IgD-negative memory B cell (primary cell): Measurements from ENCODE around the gene CNIH3. TPM values are rescaled to one million over a fixed set of nuclear protein-coding genes. Genes with fewer than 3 reads are reported as not detected.
"Not testable (repeated sequence)": the region's sequence is repeated elsewhere in the genome, so short reads cannot be mapped to it uniquely, and the experiment has no call there.

Experiments used
- H3K27ac Mint-ChIP-seq, 3 donors: one replicate each; pipeline ENCODE4 v1.8.0; 2020 to 2022; ENCODE audit warnings: mild to moderate bottlenecking in 3 of 3, mixed read lengths in 3 of 3, moderate library complexity in 1 of 3
- H3K27me3 Mint-ChIP-seq: one replicate; pipeline ENCODE4 v1.8.0; 2021; ENCODE audit warnings: mixed read lengths
- H3K36me3 Mint-ChIP-seq: one replicate; pipeline ENCODE4 v1.8.0; 2020; ENCODE audit warnings: mild to moderate bottlenecking, mixed read lengths
- H3K4me1 Mint-ChIP-seq, 3 donors: one replicate each; pipeline ENCODE4 v1.8.0; 2020 to 2022; ENCODE audit warnings: mixed read lengths in 3 of 3, mild to moderate bottlenecking in 1 of 3
- H3K4me3 Mint-ChIP-seq, 4 donors: one replicate each; pipeline ENCODE4 v1.8.0; 2020 to 2022; ENCODE audit warnings: mild to moderate bottlenecking in 4 of 4, mixed read lengths in 4 of 4, moderate library complexity in 3 of 4
- H3K9me3 Mint-ChIP-seq, 3 donors: one replicate each; pipeline ENCODE4 v1.8.0; 2020 to 2021; ENCODE audit warnings: mixed read lengths in 3 of 3, mild to moderate bottlenecking in 1 of 3
- polyA plus RNA-seq: library from polyadenylated mRNA; unstranded; fragments of 300-500 nt; fragmentation: Illumina TruSeq; gene quantifications from one replicate; pipeline ENCODE4 v1.2.3, GENCODE V29; 2021

Gene CNIH3
- polyA plus RNA-seq, 1 donor from 2014 or later = 3.2 TPM

DNA sequence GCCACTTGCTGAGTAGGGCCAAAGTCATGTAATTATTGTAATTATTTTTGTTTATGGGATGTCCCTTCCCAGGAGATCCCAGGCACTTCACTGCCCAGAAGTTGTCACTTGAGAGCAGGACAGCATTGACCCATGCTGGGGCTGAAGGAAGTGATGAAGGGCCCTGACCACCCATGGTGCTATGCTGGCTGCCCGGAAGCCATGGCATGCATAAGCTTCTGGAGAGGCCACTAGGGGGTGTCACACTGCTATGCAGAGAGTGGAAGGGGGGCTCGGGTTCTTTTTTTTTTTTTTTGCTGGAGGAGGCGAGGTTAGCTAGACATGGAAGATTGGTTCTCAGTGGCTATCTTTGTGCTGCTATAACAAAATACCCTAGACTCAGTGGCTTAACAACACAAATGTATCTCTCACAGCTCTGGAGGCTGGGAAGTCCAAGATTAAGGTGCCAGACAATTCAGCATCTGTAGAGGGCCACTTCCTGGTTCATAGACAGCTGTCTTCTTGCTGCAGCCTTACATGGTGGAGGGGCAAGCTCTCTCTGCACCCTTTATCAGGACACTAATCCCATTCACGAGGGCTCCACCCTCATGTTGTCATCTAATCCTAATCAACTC lies 84.9 kb downstream of the CNIH3 start:
- H3K4me1 Mint-ChIP-seq = no peaks in the 10 kb centered on the region
- H3K4me3 Mint-ChIP-seq = no peak overlapping the region
- peaks cover 0 to 2% (median 0%) of the 10 kb centered on the region in 3 donors for H3K9me3 Mint-ChIP-seq
- H3K27me3 Mint-ChIP-seq = no peaks in the 10 kb centered on the region
- no peaks in the 10 kb centered on the region for H3K36me3 Mint-ChIP-seq
- H3K27ac Mint-ChIP-seq = no peak overlapping the region

DNA sequence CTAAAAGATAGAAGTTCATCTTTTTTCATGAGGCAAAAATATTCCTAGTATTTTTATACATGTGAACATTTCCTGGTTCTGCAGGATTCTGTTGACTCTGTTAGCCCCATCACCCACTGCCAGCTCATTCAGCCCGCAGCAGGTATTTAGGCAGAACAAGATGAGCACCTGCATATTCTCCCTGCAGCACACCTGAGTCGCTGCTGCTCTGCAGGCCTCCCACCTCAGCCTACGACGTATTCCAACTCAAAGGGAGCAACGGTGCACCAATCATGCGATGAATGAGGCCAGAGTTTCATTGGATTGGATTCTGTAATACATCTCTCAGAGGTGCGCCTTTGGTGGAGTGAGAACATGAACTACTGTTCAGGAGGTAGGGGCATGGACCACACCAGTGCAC lies 87.6 kb downstream of the CNIH3 start:
- Mint-ChIP-seq H3K4me1 (no peaks in the 10 kb centered on the region), H3K36me3 (no peaks in the 10 kb centered on the region), H3K4me3 (no peak overlapping the region), H3K9me3 (peaks cover 0 to 2% (median 0%) of the 10 kb centered on the region in 3 donors), H3K27ac (no peak overlapping the region), H3K27me3 (no peaks in the 10 kb centered on the region)

DNA sequence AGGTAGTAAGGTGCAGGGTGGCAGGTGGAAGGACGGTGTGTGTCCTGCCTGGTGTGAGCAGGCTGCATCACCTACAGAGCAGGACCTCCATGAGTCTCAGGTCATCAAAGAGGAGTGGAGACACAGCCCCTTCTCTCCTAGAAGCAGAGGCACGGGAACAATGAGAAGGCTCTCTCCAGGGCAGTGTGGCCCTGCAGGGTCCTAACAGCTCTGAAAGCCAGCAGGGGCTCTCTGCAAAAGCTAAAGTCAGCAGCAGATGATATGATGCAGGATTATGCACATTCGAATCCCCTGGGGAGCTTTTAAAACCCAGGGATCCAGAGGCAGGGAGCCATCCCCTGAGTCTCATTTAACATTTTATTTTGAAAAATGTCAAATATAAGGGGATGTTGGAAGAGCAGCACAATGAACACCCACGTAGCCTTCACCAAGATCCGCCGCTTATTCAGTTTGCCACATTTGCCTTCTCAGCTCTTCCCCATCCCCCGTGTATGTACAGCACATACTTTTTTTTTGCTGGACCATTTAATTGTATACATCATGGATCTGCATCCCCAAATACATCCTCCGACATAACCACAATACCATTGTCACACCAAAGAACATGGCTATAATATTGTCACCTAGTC lies 88.1 kb downstream of the CNIH3 start:
- Mint-ChIP-seq H3K36me3 (no peaks in the 10 kb centered on the region), H3K27ac (no peak overlapping the region), H3K27me3 (no peaks in the 10 kb centered on the region), H3K4me3 (no peak overlapping the region), H3K4me1 (no peaks in the 10 kb centered on the region), H3K9me3 (peaks cover 0 to 2% (median 0%) of the 10 kb centered on the region in 3 donors)

DNA sequence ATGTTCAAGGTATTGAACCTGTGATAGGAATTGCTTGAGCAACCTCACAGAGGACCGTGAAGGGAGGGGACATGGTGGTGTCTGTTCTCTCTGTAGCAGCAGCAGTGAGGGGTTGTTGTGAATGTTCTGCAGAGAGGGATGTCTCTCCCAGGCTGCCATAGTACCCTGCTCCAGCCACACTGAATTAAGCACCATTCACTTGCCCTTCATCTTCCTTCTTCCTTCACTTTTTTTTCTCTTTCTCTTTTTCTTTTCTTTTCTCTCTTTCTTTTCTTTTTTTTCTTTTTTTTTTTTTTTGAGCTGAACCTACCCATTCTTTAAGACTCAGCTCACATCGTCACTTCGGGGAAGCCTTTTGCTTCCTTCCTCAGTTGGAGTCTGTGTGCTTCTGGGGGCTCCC lies 89.5 kb downstream of the CNIH3 start:
- H3K4me1 Mint-ChIP-seq = no peaks in the 10 kb centered on the region
- H3K27ac Mint-ChIP-seq = no peak overlapping the region
- H3K9me3 Mint-ChIP-seq = peaks cover 0 to 2% (median 0%) of the 10 kb centered on the region in 3 donors

DNA sequence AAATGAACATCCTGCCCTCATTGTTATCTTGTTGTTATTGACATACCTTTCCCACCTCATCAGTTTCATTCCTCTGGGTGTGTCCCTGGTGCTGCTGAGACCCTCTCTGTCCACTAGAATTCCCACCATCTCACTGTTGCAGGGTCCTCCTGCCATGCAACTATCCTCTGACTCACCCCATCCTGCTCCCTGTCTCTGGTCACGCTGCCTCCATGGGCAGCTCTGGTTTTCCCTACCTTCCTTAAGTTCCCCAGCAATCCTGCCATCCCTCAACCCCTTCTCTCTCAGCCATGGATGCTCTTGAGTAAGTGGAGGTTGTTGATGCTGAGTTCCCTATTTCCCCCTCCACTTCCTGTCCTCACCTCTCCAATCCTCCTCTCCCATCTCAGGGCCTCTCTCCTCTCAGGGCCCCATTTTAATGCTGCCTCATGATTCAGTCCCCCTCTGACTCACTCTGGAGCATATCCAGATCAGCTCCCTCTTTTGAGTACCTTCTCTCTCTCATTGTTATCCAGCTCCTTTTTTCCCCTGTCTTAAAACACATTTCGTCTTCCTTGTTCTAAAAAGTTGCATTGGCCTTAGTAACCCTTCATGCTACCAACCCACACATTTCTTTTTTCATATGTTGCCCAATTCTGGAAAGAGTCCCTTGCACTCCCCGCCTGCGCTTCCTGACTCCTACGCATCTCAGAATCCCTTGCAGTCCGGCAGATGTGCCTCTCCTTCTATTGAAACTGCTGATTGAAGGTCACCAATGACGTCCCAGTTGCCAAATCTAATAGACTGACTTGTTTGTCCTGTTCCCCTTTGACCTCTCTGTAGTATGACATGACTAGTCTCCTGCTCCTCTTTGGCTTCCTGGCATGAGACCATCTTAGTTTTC lies 92.0 kb downstream of the CNIH3 start:
- H3K9me3 Mint-ChIP-seq = peaks cover 0 to 4% (median 0%) of the 10 kb centered on the region in 3 donors

More for the DNA sequence above, 89.5 kb downstream of the CNIH3 start:
- Mint-ChIP-seq H3K36me3 (no peaks in the 10 kb centered on the region), H3K4me3 (no peak overlapping the region), H3K27me3 (no peaks in the 10 kb centered on the region)

DNA sequence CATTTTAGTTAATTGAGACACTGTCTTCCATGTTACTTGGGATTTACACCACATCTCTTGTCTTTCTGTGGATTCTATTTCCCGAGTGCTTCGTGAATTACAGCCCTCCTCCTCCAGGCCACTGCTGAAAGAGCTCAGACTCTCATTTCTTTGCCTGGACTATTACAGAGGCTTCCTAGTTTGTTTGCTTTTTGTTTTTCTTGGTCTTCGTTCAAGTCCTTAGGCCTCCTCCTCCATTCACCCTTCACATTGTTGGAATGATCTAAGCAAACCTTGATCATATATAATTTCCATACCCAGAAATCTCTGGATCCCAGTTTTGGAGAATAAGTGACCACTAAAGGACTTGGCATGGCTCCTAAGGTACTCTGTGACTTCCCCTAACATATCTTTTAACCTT lies 94.1 kb downstream of the CNIH3 start:
- Mint-ChIP-seq H3K36me3 (no peaks in the 10 kb centered on the region), H3K27me3 (peaks cover 10% of the 10 kb centered on the region), H3K27ac (no peak overlapping the region), H3K9me3 (peaks cover 0 to 4% (median 1%) of the 10 kb centered on the region in 3 donors), H3K4me1 (no peaks in the 10 kb centered on the region), H3K4me3 (no peak overlapping the region)

More for the DNA sequence above, 92.0 kb downstream of the CNIH3 start:
- H3K36me3 Mint-ChIP-seq = no peaks in the 10 kb centered on the region
- H3K4me3 Mint-ChIP-seq = no peak overlapping the region
- H3K27me3 Mint-ChIP-seq = peaks cover 6% of the 10 kb centered on the region
- no peak overlapping the region for H3K27ac Mint-ChIP-seq
- H3K4me1 Mint-ChIP-seq = no peaks in the 10 kb centered on the region

DNA sequence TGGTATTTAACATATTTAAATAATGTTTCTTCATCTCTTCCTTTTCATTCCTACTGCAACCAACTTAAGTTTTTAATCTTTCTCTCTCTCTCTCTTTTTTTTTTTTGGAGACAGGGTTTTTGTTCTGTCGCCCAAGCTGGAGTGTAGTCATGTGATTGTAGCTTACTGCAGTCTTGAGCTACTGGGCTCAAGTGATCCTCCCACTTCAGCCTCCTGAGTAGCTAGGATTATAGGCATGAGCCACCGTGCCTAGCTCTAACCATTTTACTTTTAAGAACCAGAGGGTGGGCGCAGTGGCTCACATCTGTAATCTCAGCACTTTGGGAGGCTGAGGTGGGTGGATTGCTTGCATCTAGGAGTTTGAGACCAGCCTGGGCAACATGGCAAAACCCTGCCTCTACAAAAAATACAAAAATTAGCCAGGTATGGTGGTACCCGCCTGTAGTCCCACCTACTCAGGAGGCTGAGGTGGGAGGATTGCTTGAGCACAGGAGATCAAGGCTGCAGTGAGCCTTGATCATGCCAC lies 95.2 kb downstream of the CNIH3 start:
- not testable (repeated sequence) for H3K4me3 Mint-ChIP-seq, H3K27ac Mint-ChIP-seq, H3K9me3 Mint-ChIP-seq, H3K36me3 Mint-ChIP-seq, H3K4me1 Mint-ChIP-seq
- H3K27me3 Mint-ChIP-seq = peaks cover 11% of the 10 kb centered on the region

DNA sequence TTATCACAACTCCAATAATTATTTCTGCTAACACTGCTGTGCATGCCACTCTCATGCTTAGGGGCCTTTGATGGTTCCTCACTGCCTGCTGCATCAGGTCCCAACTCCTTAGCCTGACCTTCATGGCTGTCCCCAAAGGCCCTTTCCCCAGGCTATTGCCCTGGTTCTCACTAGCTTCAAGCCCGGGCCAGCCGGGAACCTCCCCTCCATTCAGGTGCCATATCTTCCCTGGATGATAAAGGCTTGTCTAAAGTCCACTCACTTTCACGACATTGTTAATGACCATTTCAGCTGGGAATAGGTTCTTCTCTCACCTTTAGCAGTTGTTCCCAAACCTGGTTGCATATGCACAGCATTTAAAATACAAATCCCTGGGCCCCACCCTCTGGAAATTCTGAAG lies 95.8 kb downstream of the CNIH3 start:
- peaks cover 0 to 7% (median 2%) of the 10 kb centered on the region in 3 donors for H3K9me3 Mint-ChIP-seq
- peaks cover 13% of the 10 kb centered on the region for H3K27me3 Mint-ChIP-seq
- H3K4me1 Mint-ChIP-seq = no peaks in the 10 kb centered on the region
- no peak overlapping the region for H3K4me3 Mint-ChIP-seq
- H3K27ac Mint-ChIP-seq = no peak overlapping the region
- H3K36me3 Mint-ChIP-seq = no peaks in the 10 kb centered on the region

DNA sequence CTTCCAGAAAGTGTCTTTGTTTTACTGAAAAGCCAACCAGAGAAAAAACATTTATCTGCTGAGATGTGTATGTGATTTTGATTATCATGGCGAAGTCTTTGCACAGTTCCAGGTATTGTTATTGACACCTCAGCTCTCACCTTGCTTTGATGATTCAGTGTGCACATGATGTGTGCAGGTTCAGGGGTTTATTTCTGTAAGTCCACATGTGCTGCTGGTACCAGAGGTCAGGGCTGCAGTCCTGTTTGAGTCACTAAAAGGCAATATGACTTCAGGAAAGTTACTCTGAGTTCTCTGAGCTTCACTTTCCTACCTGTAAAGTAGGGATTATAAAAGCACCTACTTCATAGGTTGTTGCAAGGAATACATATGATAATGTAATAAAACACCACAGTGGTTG lies 97.1 kb downstream of the CNIH3 start:
- H3K27me3 Mint-ChIP-seq = peaks cover 15% of the 10 kb centered on the region
- H3K9me3 Mint-ChIP-seq = peaks cover 0 to 5% (median 2%) of the 10 kb centered on the region in 3 donors
- H3K4me3 Mint-ChIP-seq = no peak overlapping the region
- no peaks in the 10 kb centered on the region for H3K36me3 Mint-ChIP-seq
- no peak overlapping the region for H3K27ac Mint-ChIP-seq
- peaks cover 0 to under 1% (median 0%) of the 10 kb centered on the region in 3 donors for H3K4me1 Mint-ChIP-seq

DNA sequence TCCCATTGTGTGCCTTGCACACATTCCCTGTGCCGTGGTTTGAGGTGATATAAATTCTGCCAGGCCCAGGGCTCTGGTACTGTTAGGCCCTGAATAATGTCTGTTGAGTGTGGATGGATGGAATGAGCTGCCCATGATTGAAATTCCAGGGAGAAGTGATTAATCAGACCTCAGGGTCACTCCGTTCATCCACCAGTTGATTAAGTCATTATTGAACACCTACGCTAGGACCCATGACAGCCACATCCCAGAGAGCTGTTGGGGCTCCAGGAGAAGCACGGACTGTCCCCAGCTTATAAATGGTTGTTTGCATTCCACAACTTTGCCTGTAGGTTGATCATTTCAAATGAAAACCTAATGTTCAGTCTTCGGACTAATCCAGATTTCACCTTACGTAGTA lies 98.4 kb downstream of the CNIH3 start:
- Mint-ChIP-seq H3K36me3 (no peaks in the 10 kb centered on the region), H3K9me3 (peaks cover 0 to 5% (median 2%) of the 10 kb centered on the region in 3 donors), H3K27ac (no peak overlapping the region)

DNA sequence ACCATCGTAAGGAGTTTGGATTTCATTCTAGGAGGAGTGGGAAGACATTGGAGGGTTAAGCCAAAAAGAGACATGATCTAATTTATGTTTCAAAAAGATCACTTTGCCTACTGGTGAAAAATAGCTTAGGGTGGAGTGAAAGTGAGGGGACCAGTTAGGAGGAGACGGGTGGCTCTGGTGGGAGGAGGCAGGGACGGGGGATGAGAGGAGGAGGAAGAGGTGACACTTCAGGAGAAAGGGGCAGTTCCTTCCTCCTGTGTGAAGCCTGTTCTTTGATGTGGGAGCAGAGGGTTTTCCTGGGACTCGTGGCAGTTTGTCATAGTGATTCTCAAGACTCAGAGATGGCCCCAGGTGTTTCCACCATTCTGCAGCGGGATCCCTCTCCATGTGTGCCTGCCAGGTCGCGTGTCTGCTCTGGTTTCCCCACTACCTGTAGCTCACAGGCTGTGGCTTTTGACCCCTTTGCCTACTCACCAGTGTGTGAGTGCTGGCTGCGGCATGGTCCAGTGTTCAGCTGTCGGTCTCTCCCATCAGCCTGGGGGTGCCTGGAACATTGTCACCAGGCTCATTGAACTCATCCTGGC lies 102.4 kb downstream of the CNIH3 start:
- H3K4me3 Mint-ChIP-seq = no peak overlapping the region
- H3K36me3 Mint-ChIP-seq = peaks cover 1% of the 10 kb centered on the region
- peak overlapping the region in 1 of 3 donors; percentile 58 for H3K27ac Mint-ChIP-seq
- peaks cover 0 to 3% (median 2%) of the 10 kb centered on the region in 3 donors for H3K9me3 Mint-ChIP-seq
- H3K4me1 Mint-ChIP-seq = peaks cover 0 to 2% (median 0%) of the 10 kb centered on the region in 3 donors
- H3K27me3 Mint-ChIP-seq = peaks cover 16% of the 10 kb centered on the region

More for the DNA sequence above, 98.4 kb downstream of the CNIH3 start:
- Mint-ChIP-seq H3K27me3 (peaks cover 18% of the 10 kb centered on the region), H3K4me3 (no peak overlapping the region), H3K4me1 (peaks cover 0 to 2% (median 0%) of the 10 kb centered on the region in 3 donors)

DNA sequence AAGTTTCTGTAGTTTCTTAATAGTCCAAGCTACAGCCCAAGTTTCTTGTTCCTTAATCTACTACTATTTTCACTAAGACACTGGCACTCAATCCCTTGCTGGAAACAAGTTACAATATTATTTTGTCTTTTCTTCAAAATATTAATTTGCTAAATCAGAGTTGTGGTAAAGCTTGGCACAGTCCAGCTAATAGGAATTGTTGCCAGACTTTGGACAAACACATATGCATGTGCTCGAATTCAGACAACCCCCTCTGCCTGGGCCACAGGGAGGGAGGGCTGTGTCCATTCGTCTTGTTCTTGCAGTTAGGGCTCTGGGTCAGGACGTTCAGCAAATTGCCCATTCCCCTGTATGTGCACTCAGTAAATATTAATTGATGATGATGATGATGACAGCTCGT lies 103.6 kb downstream of the CNIH3 start:
- Mint-ChIP-seq H3K36me3 (peaks cover 1% of the 10 kb centered on the region), H3K27ac (no peak overlapping the region), H3K27me3 (peaks cover 16% of the 10 kb centered on the region), H3K4me1 (peaks cover 0 to 2% (median 0%) of the 10 kb centered on the region in 3 donors), H3K4me3 (no peak overlapping the region), H3K9me3 (peaks cover 0 to 3% (median 2%) of the 10 kb centered on the region in 3 donors)

DNA sequence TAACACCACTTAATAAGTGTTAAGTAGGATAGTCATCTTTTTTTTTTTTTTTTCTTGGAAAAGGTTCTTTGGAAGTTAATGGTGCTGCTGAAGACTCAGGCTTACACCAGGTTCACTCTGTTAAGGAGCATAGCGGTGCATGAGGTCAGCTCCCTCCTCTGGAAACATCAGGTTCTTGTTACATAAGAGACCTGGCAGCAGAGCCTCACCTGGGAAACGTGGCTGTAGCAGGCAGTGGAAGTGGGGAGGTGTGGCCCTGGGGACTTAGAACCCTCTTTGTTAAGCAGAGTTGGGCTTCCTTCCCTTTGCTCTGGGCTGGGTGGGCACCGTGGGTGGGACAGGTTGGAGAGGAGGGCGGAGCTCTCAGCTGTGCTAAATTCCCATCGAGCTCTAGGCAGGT lies 104.1 kb downstream of the CNIH3 start:
- Mint-ChIP-seq H3K4me3 (no peak overlapping the region), H3K27ac (no peak overlapping the region), H3K4me1 (peaks cover 0 to 2% (median 0%) of the 10 kb centered on the region in 3 donors), H3K36me3 (peaks cover 1% of the 10 kb centered on the region), H3K27me3 (peaks cover 15% of the 10 kb centered on the region), H3K9me3 (peaks cover 0 to 3% (median under 1%) of the 10 kb centered on the region in 3 donors)

DNA sequence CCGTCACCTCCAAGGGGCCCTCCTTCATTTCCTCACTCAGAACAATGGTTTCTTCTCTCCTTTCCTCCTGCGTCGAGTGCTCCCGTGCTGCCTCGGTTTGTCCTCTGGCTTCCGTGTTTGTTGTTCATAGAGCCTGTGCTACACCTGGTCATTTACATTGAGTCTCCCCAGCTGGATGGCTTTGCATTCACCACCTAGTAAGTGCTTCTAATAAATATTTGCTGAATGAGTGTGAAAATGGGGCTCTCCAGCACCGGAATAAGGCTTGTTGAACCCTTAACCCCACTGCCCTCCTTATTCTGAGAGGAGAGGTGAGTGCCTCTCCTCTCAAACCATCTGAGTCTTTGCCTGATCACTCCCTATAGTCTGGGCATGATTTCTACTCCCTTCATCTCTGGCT lies 104.9 kb downstream of the CNIH3 start:
- peaks cover 14% of the 10 kb centered on the region for H3K27me3 Mint-ChIP-seq
- peaks cover 0 to under 1% (median 0%) of the 10 kb centered on the region in 3 donors for H3K9me3 Mint-ChIP-seq
- no peak overlapping the region for H3K27ac Mint-ChIP-seq
- peaks cover 0 to 2% (median 0%) of the 10 kb centered on the region in 3 donors for H3K4me1 Mint-ChIP-seq
- peaks cover 1% of the 10 kb centered on the region for H3K36me3 Mint-ChIP-seq
- H3K4me3 Mint-ChIP-seq = no peak overlapping the region
